ENCODE measurements around the gene AKAP7. TPM values are rescaled to one million over a fixed set of nuclear protein-coding genes. Genes with fewer than 3 reads are reported as not detected.

AKAP7 gene
- total and polyA plus RNA-seq, 3 donors from 2014 or later: 16.5 to 32.4 (median 29.3) TPM

DNA sequence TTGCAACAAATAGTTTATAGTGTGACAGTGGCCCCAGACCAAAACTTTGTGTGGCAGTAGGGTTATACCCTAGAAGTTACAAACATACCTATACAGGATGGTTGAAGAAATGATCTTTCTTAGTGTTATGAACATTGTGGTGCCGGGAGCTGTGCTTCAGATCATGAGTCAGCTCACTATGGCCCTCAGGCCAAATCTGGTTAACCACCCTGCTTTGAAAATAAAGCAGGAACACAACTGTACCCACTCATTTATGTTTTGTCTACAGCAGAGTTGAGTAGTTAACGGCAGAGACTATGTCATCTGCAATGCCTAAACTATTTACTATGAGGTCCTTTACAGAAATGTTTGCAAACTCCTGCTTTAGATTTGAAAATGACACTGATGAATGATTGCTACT is 24.3 kb downstream of the AKAP7 start:
- peaks cover 29% of the 10 kb centered on the region for H3K4me1 ChIP-seq
- no peak for DNase-seq
- H3K27ac ChIP-seq: no peak overlapping the region
- intact Hi-C loops (cut with DNase I; ENCODE audit: low total_unique reads): no loop called here
- H3K27me3 ChIP-seq: no peaks in the 10 kb centered on the region
- no peak overlapping the region for H3K4me3 ChIP-seq
- WGBS, 2 donors: 78 to 80% methylated on average over 2 of the region's 2 CpGs
- no peaks in the 10 kb centered on the region for H3K36me3 ChIP-seq (ENCODE audit: low read depth, missing control alignments)
- no peak for TF ChIP-seq POLR2A (IDR thresholded peaks at IDR 0.05)
- TF ChIP-seq, protein P1, sequence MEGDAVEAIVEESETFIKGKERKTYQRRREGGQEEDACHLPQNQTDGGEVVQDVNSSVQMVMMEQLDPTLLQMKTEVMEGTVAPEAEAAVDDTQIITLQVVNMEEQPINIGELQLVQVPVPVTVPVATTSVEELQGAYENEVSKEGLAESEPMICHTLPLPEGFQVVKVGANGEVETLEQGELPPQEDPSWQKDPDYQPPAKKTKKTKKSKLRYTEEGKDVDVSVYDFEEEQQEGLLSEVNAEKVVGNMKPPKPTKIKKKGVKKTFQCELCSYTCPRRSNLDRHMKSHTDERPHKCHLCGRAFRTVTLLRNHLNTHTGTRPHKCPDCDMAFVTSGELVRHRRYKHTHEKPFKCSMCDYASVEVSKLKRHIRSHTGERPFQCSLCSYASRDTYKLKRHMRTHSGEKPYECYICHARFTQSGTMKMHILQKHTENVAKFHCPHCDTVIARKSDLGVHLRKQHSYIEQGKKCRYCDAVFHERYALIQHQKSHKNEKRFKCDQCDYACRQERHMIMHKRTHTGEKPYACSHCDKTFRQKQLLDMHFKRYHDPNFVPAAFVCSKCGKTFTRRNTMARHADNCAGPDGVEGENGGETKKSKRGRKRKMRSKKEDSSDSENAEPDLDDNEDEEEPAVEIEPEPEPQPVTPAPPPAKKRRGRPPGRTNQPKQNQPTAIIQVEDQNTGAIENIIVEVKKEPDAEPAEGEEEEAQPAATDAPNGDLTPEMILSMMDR (IDR thresholded peaks at IDR 0.05): no peak
- H3K9me3 ChIP-seq: no peaks in the 10 kb centered on the region

DNA sequence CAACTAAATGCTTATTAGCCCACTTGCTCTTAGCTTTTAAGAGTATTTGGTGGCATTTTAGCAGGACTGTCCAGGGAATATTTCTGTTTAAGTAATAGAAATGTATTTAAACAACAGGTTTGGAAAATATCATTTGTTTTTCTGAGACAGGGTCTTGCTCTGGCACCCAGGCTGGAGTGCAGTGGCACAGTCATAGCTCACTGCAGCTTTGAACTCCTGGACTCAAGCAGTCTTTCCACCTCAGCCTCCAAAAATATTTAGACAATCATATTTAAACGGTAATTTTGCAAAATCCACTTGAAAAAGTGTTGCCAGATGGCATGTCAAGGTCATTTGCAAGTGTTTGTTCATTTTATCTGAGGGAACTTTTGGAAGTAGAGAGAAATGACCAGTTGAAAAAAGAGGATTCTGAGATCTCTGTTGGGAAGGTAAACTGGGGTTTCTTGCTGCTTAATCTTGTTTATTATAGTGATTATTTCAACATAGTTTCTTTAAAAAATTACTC is 25.0 kb downstream of the AKAP7 start:
- 32 to 33% methylated on average over 1 of the region's 1 CpG for WGBS, 2 donors
- Histone ChIP-seq H3K36me3 (ENCODE audit: low read depth, missing control alignments) (no peaks in the 10 kb centered on the region), H3K4me1 (peaks cover 30% of the 10 kb centered on the region), H3K27ac (no peak overlapping the region), H3K27me3 (no peaks in the 10 kb centered on the region), H3K4me3 (no peak overlapping the region), H3K9me3 (no peaks in the 10 kb centered on the region)
- intact Hi-C loops (cut with DNase I; ENCODE audit: low total_unique reads): no loop called here
- TF ChIP-seq POLR2A (IDR thresholded peaks at IDR 0.05): no peak
- TF ChIP-seq, protein P1 (IDR thresholded peaks at IDR 0.05): no peak
- no peak for DNase-seq

DNA sequence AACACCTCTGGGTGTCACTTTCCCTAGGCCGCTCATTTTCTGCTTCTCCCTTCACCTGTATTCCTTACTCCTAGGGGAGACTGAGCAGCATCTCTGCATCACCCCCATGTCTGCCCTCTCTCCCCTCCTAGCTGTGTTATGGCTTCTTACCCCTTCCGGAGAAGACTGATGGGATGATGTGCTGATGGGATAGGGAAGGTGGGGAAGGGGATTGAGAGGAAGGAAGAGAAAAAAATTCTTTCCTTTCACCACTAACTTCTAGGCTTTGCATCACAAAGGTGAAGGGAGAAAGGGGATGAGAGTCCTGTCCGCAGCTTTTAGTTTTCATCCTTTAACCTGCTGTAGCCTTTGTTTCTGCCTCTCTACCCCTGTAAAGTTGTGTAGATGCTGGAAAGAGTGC is 26.7 kb downstream of the AKAP7 start:
- no peak for DNase-seq
- TF ChIP-seq POLR2A (IDR thresholded peaks at IDR 0.05): no peak
- TF ChIP-seq, protein P1 (IDR thresholded peaks at IDR 0.05): no peak
- H3K27ac ChIP-seq: peak overlapping the region in 1 of 2 donors; percentile 29
- H3K9me3 ChIP-seq: no peaks in the 10 kb centered on the region
- H3K4me3 ChIP-seq: no peak overlapping the region
- no peaks in the 10 kb centered on the region for H3K27me3 ChIP-seq
- 92 to 93% methylated on average over 3 of the region's 3 CpGs for WGBS, 2 donors
- peaks cover 30% of the 10 kb centered on the region for H3K4me1 ChIP-seq
- no peaks in the 10 kb centered on the region for H3K36me3 ChIP-seq (ENCODE audit: low read depth, missing control alignments)
- intact Hi-C loops (cut with DNase I; ENCODE audit: low total_unique reads): no loop called here

DNA sequence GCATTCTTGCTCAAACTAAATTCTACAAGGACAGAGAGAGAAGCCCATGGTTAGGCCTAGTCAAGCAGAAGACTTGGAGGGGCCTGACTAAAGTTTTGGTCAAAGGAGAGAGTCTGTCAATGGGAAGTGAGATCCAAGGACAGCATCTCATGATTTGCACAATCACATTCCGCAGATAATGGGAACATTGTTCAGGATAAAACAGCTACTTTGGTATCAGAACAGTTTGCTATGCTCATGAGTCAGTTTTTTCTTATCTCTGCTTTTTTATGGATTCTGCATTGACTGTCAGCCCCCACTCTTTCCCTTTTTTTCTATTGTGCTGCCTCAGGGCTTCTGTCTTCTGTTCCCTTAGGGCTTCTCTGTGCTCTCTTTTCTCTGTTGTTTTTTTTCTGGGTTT is 28.6 kb downstream of the AKAP7 start:
- TF ChIP-seq POLR2A (IDR thresholded peaks at IDR 0.05): no peak
- TF ChIP-seq, protein P1 (IDR thresholded peaks at IDR 0.05): no peak
- peak overlapping the region in 1 of 2 donors; percentile 27 for H3K27ac ChIP-seq
- DNase-seq: peak; percentile 30
- WGBS, 2 donors: 46 to 63% methylated on average over 1 of the region's 1 CpG
- no peak overlapping the region for H3K4me3 ChIP-seq
- no peaks in the 10 kb centered on the region for H3K9me3 ChIP-seq
- intact Hi-C loops (cut with DNase I; ENCODE audit: low total_unique reads): no loop called here
- no peaks in the 10 kb centered on the region for H3K36me3 ChIP-seq (ENCODE audit: low read depth, missing control alignments)
- H3K27me3 ChIP-seq: no peaks in the 10 kb centered on the region
- peaks cover 30% of the 10 kb centered on the region for H3K4me1 ChIP-seq

DNA sequence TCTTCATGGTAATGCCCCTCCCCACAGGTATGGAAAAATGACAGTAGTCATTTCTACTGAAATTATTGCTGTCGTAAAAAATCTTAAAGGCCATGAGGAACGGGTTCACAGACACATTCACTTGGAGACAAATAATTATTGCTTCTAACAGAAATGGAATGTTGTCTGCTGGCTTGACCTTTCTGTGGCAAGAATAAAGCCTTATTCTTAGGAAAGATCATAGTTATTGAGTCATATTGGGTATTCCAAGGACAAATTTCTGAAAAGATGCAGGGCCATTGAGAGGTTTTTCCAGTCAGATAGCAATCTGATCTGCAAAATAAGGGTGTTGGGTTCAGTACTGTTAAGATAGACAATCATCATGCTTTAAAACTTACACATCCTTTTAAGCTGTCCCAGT is 29.2 kb downstream of the AKAP7 start:
- DNase-seq: no peak
- no peaks in the 10 kb centered on the region for H3K27me3 ChIP-seq
- no peaks in the 10 kb centered on the region for H3K36me3 ChIP-seq (ENCODE audit: low read depth, missing control alignments)
- intact Hi-C loops (cut with DNase I; ENCODE audit: low total_unique reads): no loop called here
- H3K9me3 ChIP-seq: no peaks in the 10 kb centered on the region
- TF ChIP-seq, protein P1 (IDR thresholded peaks at IDR 0.05): no peak
- TF ChIP-seq POLR2A (IDR thresholded peaks at IDR 0.05): no peak
- H3K4me1 ChIP-seq: peaks cover 30% of the 10 kb centered on the region
- peak overlapping the region in 1 of 2 donors; percentile 27 for H3K27ac ChIP-seq
- H3K4me3 ChIP-seq: no peak overlapping the region
- WGBS, 2 donors: 75% methylated on average over 2 of the region's 2 CpGs

Data from testis (tissue), 3 donors.